Measurements from ENCODE around the gene AP2B1.
A peak's percentile ranks its signal among the peaks of the same experiment; 100 is the strongest.

AP2B1 gene

DNA sequence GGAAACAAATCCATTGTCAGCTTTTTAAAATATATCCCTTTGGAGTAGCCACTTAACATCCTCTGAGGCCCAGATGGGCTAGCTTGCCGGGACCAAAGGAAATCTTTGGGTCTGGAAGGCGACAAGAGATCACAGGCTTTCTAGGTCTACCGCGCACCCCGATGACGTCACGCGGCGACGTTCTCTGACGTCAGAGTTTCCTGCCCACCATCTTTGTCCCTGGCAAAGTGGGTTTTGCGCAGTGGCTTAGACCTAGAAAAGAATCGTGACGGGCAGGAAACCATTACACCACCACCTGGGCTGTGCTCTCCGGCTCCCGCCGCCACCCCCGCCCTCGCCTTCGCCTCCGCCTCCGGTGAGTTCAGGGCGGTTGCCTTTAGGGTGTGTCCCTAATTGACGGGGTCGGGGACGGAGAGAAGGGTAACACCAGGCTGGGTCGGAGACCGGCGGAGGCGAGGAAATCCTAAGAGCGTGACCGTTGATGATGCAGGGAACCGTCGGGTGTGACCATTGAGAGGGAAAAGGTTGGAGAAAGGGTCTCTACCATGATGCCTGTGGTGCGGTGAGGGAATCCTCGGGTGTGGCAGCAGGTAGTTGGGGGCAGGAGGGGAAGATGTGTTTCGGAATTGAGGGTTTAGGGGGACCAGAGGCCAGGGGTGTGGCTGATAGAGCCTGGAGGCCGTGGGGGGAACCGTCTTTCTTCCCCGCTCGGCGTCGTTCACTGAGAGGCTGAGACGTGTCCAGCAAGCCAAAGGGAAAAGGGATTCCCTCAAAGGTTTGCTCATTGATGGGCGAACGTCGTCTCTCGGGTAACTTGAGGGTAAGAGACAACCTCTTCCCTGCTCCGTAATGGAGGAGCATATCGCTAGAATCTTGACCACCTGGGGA lies at the start of gene AP2B1:
TSS of gene AP2B1 (plus strand) at position 249 of the 888 bp plus-strand sequence. CDS start 6,709 bp downstream, outside the sequence.
- TF ChIP-seq POLR2A (IDR thresholded peaks at IDR 0.05; ENCODE audit: low read length), result peak; percentile 98
- TF ChIP-seq GATA1 (IDR thresholded peaks at IDR 0.05; ENCODE audit: low read depth, low read length), result no peak

DNA sequence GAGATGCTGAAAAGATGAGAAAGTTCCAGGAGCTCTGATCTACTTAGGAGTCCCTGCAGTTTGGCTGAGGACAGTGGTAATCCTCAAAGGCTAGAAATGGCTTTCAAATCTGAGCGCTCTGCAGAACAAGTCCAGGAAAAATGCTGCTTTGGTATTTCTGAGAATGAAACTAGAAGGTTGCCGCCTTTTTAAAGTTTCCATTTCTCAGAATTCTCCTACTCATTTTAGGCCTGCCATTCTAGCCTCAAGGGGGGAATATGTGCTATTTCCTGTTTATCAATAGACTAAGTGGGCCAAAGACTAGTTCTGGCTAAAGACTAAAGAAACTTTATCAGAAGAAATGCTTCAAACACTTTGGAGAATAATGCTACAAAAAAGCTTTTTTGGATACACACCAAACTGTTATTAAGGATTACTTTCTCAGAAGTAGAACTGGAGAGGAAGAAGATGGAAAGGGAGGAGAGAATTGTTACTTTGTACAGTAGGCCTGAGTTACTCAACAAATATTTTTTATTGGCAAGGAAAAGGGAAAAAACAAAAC lies 49.5 kb upstream of the AP2B1 start, which contains the start of gene SLFN12L:
TSS of gene SLFN12L (minus strand) at position 78 of the 541 bp plus-strand sequence. CDS start 15,314 bp downstream, outside the sequence.
- TF ChIP-seq GATA1 (IDR thresholded peaks at IDR 0.05; ENCODE audit: low read depth, low read length), result no peak
- TF ChIP-seq POLR2A (IDR thresholded peaks at IDR 0.05; ENCODE audit: low read length), result no peak
- no peak for DNase-seq

More for the DNA sequence above, at the start of gene AP2B1:
- peak; percentile 97 to 99 for DNase-seq

DNA sequence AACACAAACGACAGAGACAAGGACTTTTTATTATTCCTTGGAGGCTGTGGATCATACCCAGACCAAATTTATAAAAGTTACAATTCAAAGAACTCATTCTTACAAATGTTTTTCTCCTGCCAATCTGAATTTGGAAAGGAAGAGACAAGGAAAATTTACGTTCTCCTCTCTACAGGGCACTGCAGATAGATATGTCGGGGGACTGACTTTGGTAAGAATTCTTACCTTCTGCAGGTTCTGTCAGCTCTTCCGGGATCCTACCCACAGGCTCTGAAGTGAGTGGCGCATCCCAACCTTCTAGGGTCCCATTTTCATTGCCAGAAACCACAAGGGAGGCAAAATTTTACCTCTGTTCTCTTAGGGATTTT lies 47.5 kb upstream of the AP2B1 start:
- DNase-seq, result no peak
- TF ChIP-seq POLR2A (IDR thresholded peaks at IDR 0.05; ENCODE audit: low read length) (no peak), GATA1 (IDR thresholded peaks at IDR 0.05; ENCODE audit: low read depth, low read length) (no peak)

- no peak for TF ChIP-seq GATA1 (IDR thresholded peaks at IDR 0.05; ENCODE audit: low read depth, low read length)
- peak; percentile 33 for TF ChIP-seq POLR2A (IDR thresholded peaks at IDR 0.05; ENCODE audit: low read length)
- DNase-seq, result peak; percentile 71 to 81
Observed at GRCh38 chr17:35540589-35541404, 46.3 kb upstream of the AP2B1 start.

- DNase-seq, result peak in 1 of 2 experiments; percentile 41
- TF ChIP-seq GATA1 (IDR thresholded peaks at IDR 0.05; ENCODE audit: low read depth, low read length) (no peak), POLR2A (IDR thresholded peaks at IDR 0.05; ENCODE audit: low read length) (no peak)
Observed at GRCh38 chr17:35541434-35541833, 45.7 kb upstream of the AP2B1 start.

DNA sequence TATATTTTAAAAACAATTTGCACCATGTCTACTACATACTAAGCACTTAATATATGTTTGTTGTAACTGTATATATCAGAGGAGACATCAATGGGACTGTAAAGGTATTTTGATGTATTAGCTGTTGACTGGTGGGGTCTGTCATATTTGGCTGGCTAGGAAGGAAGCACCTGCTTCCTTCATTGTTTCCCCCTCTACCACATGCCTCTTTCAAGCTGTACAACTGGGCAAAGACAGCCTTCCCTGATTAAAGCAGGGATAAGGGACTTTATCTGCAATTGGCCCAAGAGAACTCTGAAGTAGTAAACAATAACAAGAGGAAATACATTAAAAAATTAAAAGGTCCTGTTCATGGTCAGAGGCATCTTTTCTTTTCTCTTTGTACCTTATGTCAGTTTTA lies 44.1 kb upstream of the AP2B1 start:
- TF ChIP-seq POLR2A (IDR thresholded peaks at IDR 0.05; ENCODE audit: low read length) (no peak), GATA1 (IDR thresholded peaks at IDR 0.05; ENCODE audit: low read depth, low read length) (no peak)

GRCh38 chr17:35543856-35544255 lies 43.3 kb upstream of the AP2B1 start:
- no peak for DNase-seq
- TF ChIP-seq POLR2A (IDR thresholded peaks at IDR 0.05; ENCODE audit: low read length) (no peak), GATA1 (IDR thresholded peaks at IDR 0.05; ENCODE audit: low read depth, low read length) (no peak)

More for the DNA sequence above, 44.1 kb upstream of the AP2B1 start:
- DNase-seq, result no peak

DNA sequence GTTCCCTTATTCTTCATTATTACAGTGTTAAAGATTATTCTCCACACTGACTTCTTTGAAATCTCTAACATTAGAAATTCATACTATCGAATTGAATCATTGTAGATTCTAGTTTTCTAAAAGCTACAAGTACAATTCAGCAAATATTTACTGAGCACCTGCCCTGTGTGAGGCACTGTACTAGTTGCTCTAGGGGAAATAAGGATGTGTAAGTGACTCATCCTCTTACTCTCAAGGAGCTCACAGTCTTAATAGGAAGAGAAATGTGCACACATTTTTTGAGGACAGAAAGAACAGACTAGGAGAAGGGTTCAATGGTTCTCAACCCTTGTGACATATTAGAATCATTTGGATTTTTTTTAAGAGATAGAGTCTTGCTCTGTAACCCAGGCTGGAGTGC lies 42.0 kb upstream of the AP2B1 start:
- no peak for DNase-seq
- TF ChIP-seq POLR2A (IDR thresholded peaks at IDR 0.05; ENCODE audit: low read length) (no peak), GATA1 (IDR thresholded peaks at IDR 0.05; ENCODE audit: low read depth, low read length) (no peak)

DNA sequence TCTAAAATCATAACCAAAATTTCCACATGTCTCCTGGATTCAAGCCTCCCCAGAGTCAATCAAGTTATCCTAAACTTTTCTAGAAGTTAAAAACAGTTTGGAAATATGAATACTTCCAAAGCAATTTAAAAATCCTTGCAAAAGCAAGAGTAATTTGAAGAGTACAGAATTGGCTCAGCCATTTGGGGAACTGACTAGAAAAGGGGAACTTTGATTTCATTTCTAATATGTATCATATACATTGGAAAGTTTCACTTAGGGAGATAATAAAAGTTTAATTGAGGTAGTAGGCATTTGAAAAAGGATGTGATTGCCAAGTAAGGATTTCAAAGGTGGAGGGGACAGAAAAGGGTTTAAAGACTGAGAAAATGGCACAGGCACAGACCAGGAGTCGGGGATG lies 40.6 kb upstream of the AP2B1 start:
- no peak for TF ChIP-seq GATA1 (IDR thresholded peaks at IDR 0.05; ENCODE audit: low read depth, low read length)
- DNase-seq, result no peak

DNA sequence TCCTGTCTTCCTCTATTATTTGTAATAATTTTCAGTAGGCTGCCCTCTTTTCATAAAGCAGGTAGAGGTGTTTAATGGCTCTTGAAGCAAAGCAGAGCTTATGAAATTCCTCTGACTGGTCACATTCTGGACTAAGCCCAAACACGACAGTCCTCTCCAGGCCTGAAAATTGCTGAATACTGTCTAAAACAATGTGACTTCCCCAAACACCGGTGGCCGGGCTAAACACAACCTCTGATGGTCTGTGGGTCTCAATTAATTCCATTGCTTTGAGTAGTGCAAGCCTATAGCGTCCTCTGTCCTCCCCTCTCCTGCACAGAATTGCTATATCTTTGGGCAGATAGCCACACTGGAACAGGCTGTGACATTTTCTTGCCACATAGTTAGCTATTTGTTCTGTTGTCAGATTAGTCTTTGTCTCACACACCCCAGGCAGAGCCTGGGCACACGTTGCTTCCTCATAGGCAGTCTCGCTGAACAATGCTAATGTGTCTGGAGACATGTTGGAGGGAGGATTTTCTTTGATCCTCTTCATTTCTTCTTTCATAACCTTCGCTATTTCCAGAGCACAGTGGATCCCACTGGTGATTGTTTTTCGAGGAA lies 38.8 kb upstream of the AP2B1 start:
- no peak for TF ChIP-seq POLR2A (IDR thresholded peaks at IDR 0.05; ENCODE audit: low read length)
- no peak for TF ChIP-seq GATA1 (IDR thresholded peaks at IDR 0.05; ENCODE audit: low read depth, low read length)
- DNase-seq, result no peak

- TF ChIP-seq POLR2A (IDR thresholded peaks at IDR 0.05; ENCODE audit: low read length) (no peak), GATA1 (IDR thresholded peaks at IDR 0.05; ENCODE audit: low read depth, low read length) (no peak)
- no peak for DNase-seq
Observed at GRCh38 chr17:35548978-35549377, 38.1 kb upstream of the AP2B1 start.

- TF ChIP-seq POLR2A (IDR thresholded peaks at IDR 0.05; ENCODE audit: low read length), result no peak
- no peak for TF ChIP-seq GATA1 (IDR thresholded peaks at IDR 0.05; ENCODE audit: low read depth, low read length)
- no peak for DNase-seq
Observed at GRCh38 chr17:35553310-35553709, 33.8 kb upstream of the AP2B1 start.

DNA sequence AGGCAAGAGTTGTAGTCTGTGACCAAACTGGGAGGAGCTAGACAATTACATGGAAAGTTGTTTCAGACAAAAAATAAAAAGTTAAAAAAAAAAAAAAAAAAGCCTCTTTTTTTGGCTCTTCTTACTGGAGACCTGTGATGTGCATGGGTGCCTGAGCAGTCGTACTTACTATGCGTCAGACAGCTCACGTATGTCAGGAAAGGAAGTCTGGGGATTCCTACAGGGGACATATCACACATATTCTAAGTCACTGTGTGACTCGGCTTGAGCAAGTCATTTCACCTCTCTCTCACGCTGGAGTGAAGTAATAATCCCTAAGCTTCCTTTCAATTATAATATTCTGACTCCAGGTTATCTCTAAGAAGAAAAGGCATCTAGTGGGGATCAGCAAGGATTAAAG lies 32.5 kb upstream of the AP2B1 start:
- TF ChIP-seq GATA1 (IDR thresholded peaks at IDR 0.05; ENCODE audit: low read depth, low read length) (no peak), POLR2A (IDR thresholded peaks at IDR 0.05; ENCODE audit: low read length) (no peak)
- no peak for DNase-seq

GRCh38 chr17:35555691-35556090 lies 31.4 kb upstream of the AP2B1 start:
- TF ChIP-seq GATA1 (IDR thresholded peaks at IDR 0.05; ENCODE audit: low read depth, low read length), result no peak
- TF ChIP-seq POLR2A (IDR thresholded peaks at IDR 0.05; ENCODE audit: low read length), result no peak
- peak; percentile 50 to 64 for DNase-seq

Measured in erythroblast (primary cell).